ENCODE measurements around the gene BAIAP3. TPM values are rescaled to one million over a fixed set of nuclear protein-coding genes. Genes with fewer than 3 reads are reported as not detected.

Gene BAIAP3
- total RNA-seq, 1 donor from 2014 or later = 0.66 TPM

- intact Hi-C loops (cut with micrococcal nuclease) = no loop called here
Measured at GRCh38 chr16:1299012-1299867, 34.2 kb upstream of the BAIAP3 start.

GRCh38 chr16:1299868-1300203 is 33.6 kb upstream of the BAIAP3 start:
- intact Hi-C loops (cut with micrococcal nuclease) = no loop called here

- intact Hi-C loops (cut with micrococcal nuclease) = no loop called here
Measured at GRCh38 chr16:1300664-1301476, 32.6 kb upstream of the BAIAP3 start.

- intact Hi-C loops (cut with micrococcal nuclease) = no loop called here
Measured at GRCh38 chr16:1301562-1301961, 31.9 kb upstream of the BAIAP3 start.

- intact Hi-C loops (cut with micrococcal nuclease) = no loop called here
Measured at GRCh38 chr16:1305823-1306222, 27.6 kb upstream of the BAIAP3 start.

- intact Hi-C loops (cut with micrococcal nuclease) = no loop called here
Measured at GRCh38 chr16:1306334-1306733, 27.1 kb upstream of the BAIAP3 start.

GRCh38 chr16:1308036-1308976 is 25.1 kb upstream of the BAIAP3 start:
- intact Hi-C loops (cut with micrococcal nuclease) = no loop called here

- intact Hi-C loops (cut with micrococcal nuclease) = loop anchor here (1.0 kb wide), 1 partner anchor 42 kb away; the partner anchor contains the start of genes GNPTG and TSR3
Measured at GRCh38 chr16:1308977-1309885, 24.2 kb upstream of the BAIAP3 start, which contains the start of gene UBE2I. TSS of gene UBE2I (plus strand) at chr16:1309636. CDS start at chr16:1314031, 4,395 bp downstream.

GRCh38 chr16:1309888-1310831 is 23.3 kb upstream of the BAIAP3 start:
- intact Hi-C loops (cut with micrococcal nuclease) = loop anchor here (1.0 kb wide), 1 partner anchor 41 kb away; the partner anchor contains the start of genes GNPTG and TSR3

GRCh38 chr16:1310832-1311200 is 22.6 kb upstream of the BAIAP3 start:
- intact Hi-C loops (cut with micrococcal nuclease) = no loop called here

GRCh38 chr16:1311212-1311737 is 22.2 kb upstream of the BAIAP3 start:
- intact Hi-C loops (cut with micrococcal nuclease) = no loop called here

GRCh38 chr16:1311738-1312466 is 21.5 kb upstream of the BAIAP3 start:
- intact Hi-C loops (cut with micrococcal nuclease) = no loop called here

GRCh38 chr16:1312467-1312816 is 21.0 kb upstream of the BAIAP3 start:
- intact Hi-C loops (cut with micrococcal nuclease) = no loop called here

- intact Hi-C loops (cut with micrococcal nuclease) = no loop called here
Measured at GRCh38 chr16:1312903-1313302, 20.5 kb upstream of the BAIAP3 start.

- intact Hi-C loops (cut with micrococcal nuclease) = no loop called here
Measured at GRCh38 chr16:1313721-1314369, 19.6 kb upstream of the BAIAP3 start.

- intact Hi-C loops (cut with micrococcal nuclease) = no loop called here
Measured at GRCh38 chr16:1314399-1315068, 18.9 kb upstream of the BAIAP3 start.
